Measurements from ENCODE around the gene EIF2B2.

The EIF2B2 gene

GRCh38 chr14:74974364-74975058 lies 28.2 kb upstream of the EIF2B2 start:
- DNase-seq (ENCODE audit: low spot score) = peak; percentile 20

- peak; percentile 7 for DNase-seq (ENCODE audit: low spot score)
These were observed 27.5 kb upstream of the EIF2B2 start for GRCh38 chr14:74975059-74975810.

GRCh38 chr14:74976264-74977113 lies 26.2 kb upstream of the EIF2B2 start:
- peak; percentile 15 for DNase-seq (ENCODE audit: low spot score)

- DNase-seq (ENCODE audit: low spot score) = peak; percentile 24
These were observed 25.4 kb upstream of the EIF2B2 start for GRCh38 chr14:74977164-74977900.

- DNase-seq (ENCODE audit: low spot score) = peak; percentile 10
These were observed 24.8 kb upstream of the EIF2B2 start for GRCh38 chr14:74977901-74978385.

- DNase-seq (ENCODE audit: low spot score) = peak; percentile 35
These were observed 24.2 kb upstream of the EIF2B2 start for GRCh38 chr14:74978416-74978947.

GRCh38 chr14:74979029-74979428 lies 23.7 kb upstream of the EIF2B2 start:
- DNase-seq (ENCODE audit: low spot score) = no peak

- peak; percentile 58 for DNase-seq (ENCODE audit: low spot score)
These were observed 23.0 kb upstream of the EIF2B2 start for GRCh38 chr14:74979442-74980397.

- DNase-seq (ENCODE audit: low spot score) = no peak
These were observed 22.4 kb upstream of the EIF2B2 start for GRCh38 chr14:74980398-74980730.

GRCh38 chr14:74980731-74981461 lies 21.8 kb upstream of the EIF2B2 start:
- peak; percentile 57 for DNase-seq (ENCODE audit: low spot score)

- peak; percentile 21 for DNase-seq (ENCODE audit: low spot score)
These were observed 21.3 kb upstream of the EIF2B2 start for GRCh38 chr14:74981462-74981782.

GRCh38 chr14:74981833-74982232 lies 20.9 kb upstream of the EIF2B2 start:
- peak; percentile 9 for DNase-seq (ENCODE audit: low spot score)

GRCh38 chr14:74982661-74983060 lies 20.1 kb upstream of the EIF2B2 start:
- DNase-seq (ENCODE audit: low spot score) = no peak

GRCh38 chr14:74983343-74983742 lies 19.4 kb upstream of the EIF2B2 start:
- no peak for DNase-seq (ENCODE audit: low spot score)

GRCh38 chr14:74984236-74985027 lies 18.3 kb upstream of the EIF2B2 start:
- peak; percentile 17 for DNase-seq (ENCODE audit: low spot score)

GRCh38 chr14:74985028-74985310 lies 17.8 kb upstream of the EIF2B2 start:
- no peak for DNase-seq (ENCODE audit: low spot score)

- DNase-seq (ENCODE audit: low spot score) = no peak
These were observed 16.9 kb upstream of the EIF2B2 start for GRCh38 chr14:74985806-74986205.

GRCh38 chr14:74988131-74988530 lies 14.6 kb upstream of the EIF2B2 start:
- DNase-seq (ENCODE audit: low spot score) = no peak

- no peak for DNase-seq (ENCODE audit: low spot score)
These were observed 13.7 kb upstream of the EIF2B2 start for GRCh38 chr14:74988993-74989392.

All from D341Med (cell line).